Common myeloid progenitor, CD34-positive (primary cell): ENCODE measurements around the gene MRPS26.
A peak's percentile ranks its signal among the peaks of the same experiment; 100 is the strongest.

Experiments
- CTCF ChIA-PET: fragments of 350-600 bp; sonication (Branson Sonifier 250); formaldehyde crosslinking; loops from one replicate; lab custom pipeline; 2021; ENCODE audit warnings: antibody characterized with exemption; lab: Charles Lee
- POLR2A ChIA-PET: fragments of 350-600 bp; sonication (Branson Sonifier 250); formaldehyde crosslinking; loops from one replicate; lab custom pipeline; 2021; ENCODE audit warnings: antibody characterized with exemption; lab: Charles Lee
- DNase-seq, 3 donors: peaks; one replicate each; pipeline versions ENCODE4 v3.0.0 to v3.0.0-alpha.2; 2013
- H3K27ac ChIP-seq, 2 experiments: 1 replicate in 1 of 2; 2 replicates in 1 of 2; pipeline ENCODE4 v1.7.0; 2013; ENCODE audit warnings: inconsistent platforms in 2 of 2, low read length in 2 of 2, mild to moderate bottlenecking in 2 of 2, low read depth in 1 of 2, moderate library complexity in 1 of 2; ENCODE audit not compliant: severe bottlenecking in 2 of 2, insufficient read depth in 1 of 2, poor library complexity in 1 of 2
- H3K27me3 ChIP-seq, 5 experiments: replicated peaks in 2 of 5; 1 replicate in 3 of 5; 2 replicates in 2 of 5; pipeline versions ENCODE4 v1.6.1 to v1.7.0; 2013; ENCODE audit warnings: low read length in 4 of 5, mild to moderate bottlenecking in 2 of 5, moderate library complexity in 2 of 5, inconsistent platforms in 1 of 5; ENCODE audit not compliant: insufficient read depth in 5 of 5, control insufficient read depth in 4 of 5
- H3K36me3 ChIP-seq, 4 experiments: 1 replicate in 2 of 4; 2 replicates in 2 of 4; pipeline versions ENCODE4 v1.6.1 to v1.7.0; 2013; ENCODE audit warnings: low read length in 3 of 4, control low read depth in 1 of 4, mild to moderate bottlenecking in 1 of 4; ENCODE audit not compliant: control insufficient read depth in 4 of 4, insufficient read depth in 4 of 4
- H3K4me1 ChIP-seq, 4 experiments: 1 replicate in 3 of 4; 2 replicates in 1 of 4; pipeline versions ENCODE4 v1.6.1 to v1.7.1; 2013; ENCODE audit warnings: low read length in 3 of 4, mild to moderate bottlenecking in 3 of 4, control low read depth in 1 of 4, inconsistent platforms in 1 of 4, moderate library complexity in 1 of 4; ENCODE audit not compliant: control insufficient read depth in 4 of 4, insufficient read depth in 4 of 4; ENCODE audit errors: control extremely low read depth in 1 of 4
- H3K4me3 ChIP-seq, 7 experiments: 1 replicate in 4 of 7; 2 replicates in 3 of 7; pipeline versions ENCODE4 v1.5.1 to v1.7.0; 2013; ENCODE audit warnings: mild to moderate bottlenecking in 7 of 7, low read length in 6 of 7, moderate library complexity in 6 of 7, inconsistent platforms in 2 of 7, low read depth in 2 of 7, control low read depth in 1 of 7; ENCODE audit not compliant: insufficient read depth in 4 of 7, control insufficient read depth in 1 of 7; ENCODE audit errors: extremely low read depth in 1 of 7
- H3K9me3 ChIP-seq, 5 experiments: 1 replicate in 4 of 5; 2 replicates in 1 of 5; pipeline versions ENCODE4 v1.6.1 to v1.7.1; 2013; ENCODE audit warnings: low read length in 4 of 5, mild to moderate bottlenecking in 2 of 5, inconsistent platforms in 1 of 5, low read depth in 1 of 5, moderate library complexity in 1 of 5; ENCODE audit not compliant: control insufficient read depth in 4 of 5, insufficient read depth in 2 of 5; ENCODE audit errors: control extremely low read depth in 1 of 5
- WGBS: methylation state at CpG from one replicate; pipeline ENCODE4 v1.1.5; 2013; ENCODE audit not compliant: insufficient coverage; 5-methylcytosine and 5-hydroxymethylcytosine counted together

The MRPS26 gene

GRCh38 chr20:3068986-3069900, 23.4 kb downstream of the MRPS26 start:
- ChIA-PET CTCF (interaction anchor here (0.8 to 9.7 kb wide), 17 partner anchors 9 to 261 kb away, joined by 3 to 64 read pairs (median 5); partner anchors contain the start of gene AVP), POLR2A (interaction anchor here (0.6 kb wide), 1 partner anchor 240 kb away, joined by 4 read pairs; no protein-coding TSS in a partner anchor)
- 76% methylated on average over 3 of the region's 8 CpGs for WGBS
- Histone ChIP-seq H3K4me1 (peaks cover 0 to 36% (median 23%) of the 10 kb centered on the region in 4 experiments), H3K27ac (no peak overlapping the region), H3K36me3 (peaks cover 4 to 15% (median 6%) of the 10 kb centered on the region in 4 experiments), H3K9me3 (no peaks in the 10 kb centered on the region), H3K27me3 (no peaks in the 10 kb centered on the region), H3K4me3 (no peak overlapping the region)
- peak in 2 of 3 donors; percentile 56 to 59 for DNase-seq

- no peak for DNase-seq
- Histone ChIP-seq H3K9me3 (no peaks in the 10 kb centered on the region), H3K36me3 (peaks cover 4 to 15% (median 6%) of the 10 kb centered on the region in 4 experiments), H3K4me3 (peak overlapping the region in 4 of 7 experiments; percentile 49 to 86 (median 74)), H3K27me3 (no peaks in the 10 kb centered on the region), H3K4me1 (peaks cover 0 to 43% (median 32%) of the 10 kb centered on the region in 4 experiments), H3K27ac (no peak overlapping the region)
- 93% methylated on average over 2 of the region's 4 CpGs for WGBS
- CTCF ChIA-PET = interaction anchor here (0.8 to 9.7 kb wide), 7 partner anchors 14 to 87 kb away, joined by 3 to 64 read pairs (median 5); partner anchors contain the start of gene AVP
- POLR2A ChIA-PET = no interaction called here
These were observed 24.9 kb downstream of the MRPS26 start for GRCh38 chr20:3070725-3071124.

- Histone ChIP-seq H3K36me3 (peaks cover 4 to 15% (median 6%) of the 10 kb centered on the region in 4 experiments), H3K27ac (peak overlapping the region in 1 of 2 experiments; percentile 43), H3K4me1 (peaks cover 0 to 48% (median 33%) of the 10 kb centered on the region in 4 experiments), H3K4me3 (peak overlapping the region; percentile 19 to 86 (median 64)), H3K27me3 (no peaks in the 10 kb centered on the region), H3K9me3 (no peaks in the 10 kb centered on the region)
- no peak for DNase-seq
- 33% methylated on average over 11 of the region's 16 CpGs for WGBS
- ChIA-PET CTCF (interaction anchor here (0.9 to 9.7 kb wide), 4 partner anchors 15 to 44 kb away, joined by 3 to 64 read pairs (median 12); no protein-coding TSS in a partner anchor), POLR2A (interaction anchor here (1.0 to 2.5 kb wide), 2 partner anchors 21 to 91 kb away, joined by 3 to 13 read pairs; no protein-coding TSS in a partner anchor)
These were observed 25.4 kb downstream of the MRPS26 start for GRCh38 chr20:3071266-3071609.

- H3K27me3 ChIP-seq = no peaks in the 10 kb centered on the region
- H3K9me3 ChIP-seq = no peaks in the 10 kb centered on the region
- peaks cover 4 to 15% (median 6%) of the 10 kb centered on the region in 4 experiments for H3K36me3 ChIP-seq
- ChIA-PET POLR2A (interaction anchor here (1.0 to 2.5 kb wide), 2 partner anchors 21 to 91 kb away, joined by 3 to 13 read pairs; no protein-coding TSS in a partner anchor), CTCF (interaction anchor here (0.7 to 9.7 kb wide), 5 partner anchors 14 to 43 kb away, joined by 3 to 64 read pairs (median 4); no protein-coding TSS in a partner anchor)
- WGBS = 2% methylated on average over 69 of the region's 95 CpGs
- peaks cover 0 to 51% (median 39%) of the 10 kb centered on the region in 4 experiments for H3K4me1 ChIP-seq
- DNase-seq = peak; percentile 70 to 90 (median 85)
- H3K4me3 ChIP-seq = peak within 1 kb of the TSS; percentile 19 to 86 (median 64)
- peak within 1 kb of the TSS in 1 of 2 experiments; percentile 43 for H3K27ac ChIP-seq
These were observed 26.0 kb downstream of the MRPS26 start, which contains the start of gene OXT for GRCh38 chr20:3071610-3072529. TSS of gene OXT (plus strand) at chr20:3071620. CDS start at chr20:3071656, 36 bp downstream.

- H3K27me3 ChIP-seq = no peaks in the 10 kb centered on the region
- POLR2A ChIA-PET = interaction anchor here (2.5 kb wide), 1 partner anchor 20 kb away, joined by 13 read pairs; no protein-coding TSS in a partner anchor
- no peaks in the 10 kb centered on the region for H3K9me3 ChIP-seq
- 89% methylated on average over 20 of the region's 22 CpGs for WGBS
- CTCF ChIA-PET = interaction anchor here (0.7 to 9.7 kb wide), 4 partner anchors 13 to 47 kb away, joined by 3 to 64 read pairs (median 4); no protein-coding TSS in a partner anchor
- peaks cover 3 to 10% (median 5%) of the 10 kb centered on the region in 4 experiments for H3K36me3 ChIP-seq
- H3K4me3 ChIP-seq = peak overlapping the region in 4 of 7 experiments; percentile 64 to 86 (median 74)
- no peak for DNase-seq
- peaks cover 0 to 59% (median 46%) of the 10 kb centered on the region in 4 experiments for H3K4me1 ChIP-seq
- H3K27ac ChIP-seq = peak overlapping the region in 1 of 2 experiments; percentile 14
These were observed 26.8 kb downstream of the MRPS26 start for GRCh38 chr20:3072530-3073250.
